Measurements from ENCODE around the gene YOD1. TPM values are rescaled to one million over a fixed set of nuclear protein-coding genes. Genes with fewer than 3 reads are reported as not detected.

YOD1 gene
- total RNA-seq: 10.6 and 16.0 TPM in 2 replicates

- no peak for DNase-seq (ENCODE audit: low read depth)
- no peak for TF ChIP-seq CTCF (IDR thresholded peaks at IDR 0.05; ENCODE audit: insufficient read depth, low read depth, low read length)
- peak within 1 kb of the TSS; percentile 96 for H3K4me3 ChIP-seq (ENCODE audit: low read depth, low read length)
These were observed at the start of gene YOD1 for GRCh38 chr1:207051191-207051943. Gene YOD1, minus strand, starts transcription at chr1:207051208. Its CDS starts 178 bp downstream, at chr1:207051030.

DNA sequence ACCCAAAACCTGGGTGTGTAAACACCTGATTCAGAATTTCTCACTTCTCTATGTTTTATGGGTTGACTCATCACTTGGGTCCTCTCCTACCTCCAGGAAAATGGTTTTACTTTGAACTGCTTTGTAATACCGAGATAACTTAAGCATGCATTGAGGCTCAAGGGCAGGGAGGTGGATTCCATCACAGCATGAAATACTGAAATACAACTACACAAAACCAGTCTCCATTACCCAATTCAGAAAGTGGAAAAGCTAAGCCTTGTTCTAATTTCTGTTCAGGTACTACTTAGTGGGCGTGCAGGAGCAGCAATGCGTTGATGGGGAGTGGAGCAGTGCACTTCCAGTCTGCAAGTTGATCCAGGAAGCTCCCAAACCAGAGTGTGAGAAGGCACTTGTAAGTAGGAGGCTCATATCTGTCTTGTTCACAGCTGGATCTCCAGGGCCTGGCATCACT lies 46.9 kb upstream of the YOD1 start:
- no peak for TF ChIP-seq CTCF (IDR thresholded peaks at IDR 0.05; ENCODE audit: insufficient read depth, low read depth, low read length)
- no peak for DNase-seq (ENCODE audit: low read depth)
- H3K4me3 ChIP-seq (ENCODE audit: low read depth, low read length): no peak overlapping the region

- DNase-seq (ENCODE audit: low read depth): no peak
- no peak overlapping the region for H3K4me3 ChIP-seq (ENCODE audit: low read depth, low read length)
- TF ChIP-seq CTCF (IDR thresholded peaks at IDR 0.05; ENCODE audit: insufficient read depth, low read depth, low read length): no peak
These were observed 42.9 kb upstream of the YOD1 start for GRCh38 chr1:207093944-207094343.

DNA sequence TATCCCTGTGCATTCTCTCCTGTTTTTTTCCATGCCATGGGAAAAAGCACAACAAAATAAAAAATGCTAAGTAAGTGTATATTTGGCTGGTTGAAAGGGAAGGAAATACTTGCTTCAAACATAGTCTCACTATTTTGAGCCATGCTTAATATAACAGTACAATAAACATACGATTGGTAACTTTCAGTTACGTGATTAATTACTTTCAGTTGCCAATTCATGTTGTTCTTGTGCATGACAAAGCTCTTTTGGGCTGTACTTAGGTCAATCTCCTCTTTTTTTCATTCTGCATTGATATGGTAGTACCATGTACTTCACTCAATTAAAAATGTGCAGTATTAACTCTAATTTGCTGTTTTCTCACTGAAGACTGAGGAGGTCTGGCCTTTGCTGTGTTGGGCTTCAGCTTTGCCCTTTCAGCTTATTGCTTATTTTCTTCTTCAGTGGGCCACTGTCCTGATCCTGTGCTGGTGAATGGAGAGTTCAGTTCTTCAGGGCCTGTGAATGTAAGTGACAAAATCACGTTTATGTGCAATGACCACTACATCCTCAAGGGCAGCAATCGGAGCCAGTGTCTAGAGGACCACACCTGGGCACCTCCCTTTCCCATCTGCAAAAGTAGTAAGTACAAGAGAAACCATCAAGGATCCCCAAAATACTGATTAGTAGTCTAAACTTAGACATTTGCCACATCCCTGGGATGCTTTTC lies 40.3 kb upstream of the YOD1 start:
- DNase-seq (ENCODE audit: low read depth): no peak
- H3K4me3 ChIP-seq (ENCODE audit: low read depth, low read length): no peak overlapping the region
- TF ChIP-seq CTCF (IDR thresholded peaks at IDR 0.05; ENCODE audit: insufficient read depth, low read depth, low read length): no peak

- H3K4me3 ChIP-seq (ENCODE audit: low read depth, low read length): peak overlapping the region; percentile 41
- no peak for TF ChIP-seq CTCF (IDR thresholded peaks at IDR 0.05; ENCODE audit: insufficient read depth, low read depth, low read length)
- DNase-seq (ENCODE audit: low read depth): peak; percentile 57
These were observed 38.8 kb upstream of the YOD1 start for GRCh38 chr1:207089627-207090355.

DNA sequence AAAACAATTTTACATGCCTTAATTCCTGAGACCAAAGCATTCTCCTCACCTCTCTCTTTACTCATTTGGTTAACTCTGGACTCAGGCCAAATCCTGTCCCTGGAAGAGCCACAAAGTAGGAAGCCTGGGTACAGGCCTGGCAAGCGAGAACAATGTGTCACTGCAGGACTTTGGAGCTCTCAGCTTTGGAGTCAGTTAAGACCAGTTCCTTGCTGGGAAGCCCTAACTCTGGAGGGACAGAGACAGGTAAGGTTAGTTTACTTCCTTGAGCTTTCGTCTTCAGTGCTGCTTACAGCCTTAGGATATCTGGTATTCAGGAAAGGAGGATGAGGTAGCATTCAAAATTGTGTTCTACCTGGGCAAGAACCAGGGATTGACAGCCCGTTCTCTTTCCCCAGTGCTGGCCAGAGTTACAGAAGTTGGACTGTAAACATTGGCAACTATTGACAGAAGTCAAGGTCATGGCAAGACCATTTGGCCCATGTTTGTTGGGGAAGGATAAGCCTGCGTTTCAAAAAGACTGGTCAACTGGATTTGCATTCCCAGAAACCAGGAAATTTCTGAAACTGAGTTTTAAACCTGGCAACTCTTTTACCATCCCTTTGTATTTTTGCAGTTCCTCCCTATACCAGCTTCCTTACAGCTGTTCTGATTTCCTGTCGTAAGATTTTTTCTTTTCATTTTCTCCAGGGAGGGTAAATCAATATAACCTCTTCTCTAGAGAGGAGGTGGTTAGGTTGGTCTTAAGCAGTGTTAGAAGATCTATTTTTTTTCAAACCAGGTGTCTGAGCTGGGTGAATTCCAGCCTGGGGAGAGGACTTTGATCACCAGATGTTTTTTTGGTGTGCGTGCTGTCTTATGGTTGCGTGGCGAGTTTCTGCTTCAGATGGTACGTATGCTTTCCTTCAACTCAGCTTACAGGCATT lies 38.0 kb upstream of the YOD1 start, which contains the start of gene C4BPB:
TSS of gene C4BPB (plus strand) at position 160 of the 926 bp plus-strand sequence. CDS start at position 832, 672 bp downstream.
- peak within 1 kb of the TSS; percentile 41 for H3K4me3 ChIP-seq (ENCODE audit: low read depth, low read length)
- DNase-seq (ENCODE audit: low read depth): peak; percentile 61
- no peak for TF ChIP-seq CTCF (IDR thresholded peaks at IDR 0.05; ENCODE audit: insufficient read depth, low read depth, low read length)
